ENCODE data around the gene SORCS3.

DNA sequence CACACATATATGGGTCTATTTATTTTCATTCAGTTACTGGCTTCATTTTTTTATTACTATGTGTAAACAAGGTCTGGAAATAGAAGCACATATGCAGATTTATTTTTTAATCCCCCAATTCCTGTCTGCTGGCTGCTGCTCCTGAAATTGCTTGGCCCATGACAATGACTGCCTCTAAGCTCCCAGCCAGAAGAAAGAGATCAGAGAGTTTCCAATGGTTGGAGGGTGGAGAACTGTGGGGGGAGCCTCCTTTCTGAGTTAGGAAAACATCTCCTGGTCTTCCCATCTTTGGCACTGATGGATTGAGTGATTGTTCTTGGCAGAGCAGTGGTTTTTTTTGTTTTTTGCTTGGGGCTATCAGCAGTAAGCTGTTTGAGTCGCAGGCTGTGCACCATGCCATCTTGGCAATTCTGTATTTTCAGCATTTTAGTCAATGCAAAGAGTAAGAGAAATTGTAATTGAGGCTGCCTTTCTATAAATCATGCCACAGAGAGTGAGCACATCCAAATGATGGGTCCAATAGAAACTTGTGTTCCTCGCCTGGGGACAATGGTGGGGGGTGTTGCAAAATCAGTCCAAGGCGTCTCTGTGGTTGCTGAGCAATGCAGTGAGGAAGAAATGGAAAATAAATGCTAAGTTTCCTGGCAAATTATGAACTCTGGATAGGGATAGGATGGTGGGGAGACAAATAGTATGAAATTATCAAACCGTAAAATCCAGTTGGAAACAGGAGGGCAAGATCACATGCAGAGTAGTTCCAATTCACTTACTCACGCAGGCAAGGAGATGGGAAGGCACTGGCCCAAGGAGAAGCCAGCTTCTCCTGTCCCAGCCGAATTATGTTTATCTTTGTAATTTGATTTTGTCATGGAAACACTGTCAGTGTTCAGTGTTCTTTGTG is 382.4 kb downstream of the SORCS3 start:
- TF ChIP-seq CEBPB (IDR thresholded peaks at IDR 0.05; ENCODE audit: low read depth, low read length) = no peak
- no peak for TF ChIP-seq POLR2A (IDR thresholded peaks at IDR 0.05; ENCODE audit: low read depth, low read length)
- TF ChIP-seq, protein P1, sequence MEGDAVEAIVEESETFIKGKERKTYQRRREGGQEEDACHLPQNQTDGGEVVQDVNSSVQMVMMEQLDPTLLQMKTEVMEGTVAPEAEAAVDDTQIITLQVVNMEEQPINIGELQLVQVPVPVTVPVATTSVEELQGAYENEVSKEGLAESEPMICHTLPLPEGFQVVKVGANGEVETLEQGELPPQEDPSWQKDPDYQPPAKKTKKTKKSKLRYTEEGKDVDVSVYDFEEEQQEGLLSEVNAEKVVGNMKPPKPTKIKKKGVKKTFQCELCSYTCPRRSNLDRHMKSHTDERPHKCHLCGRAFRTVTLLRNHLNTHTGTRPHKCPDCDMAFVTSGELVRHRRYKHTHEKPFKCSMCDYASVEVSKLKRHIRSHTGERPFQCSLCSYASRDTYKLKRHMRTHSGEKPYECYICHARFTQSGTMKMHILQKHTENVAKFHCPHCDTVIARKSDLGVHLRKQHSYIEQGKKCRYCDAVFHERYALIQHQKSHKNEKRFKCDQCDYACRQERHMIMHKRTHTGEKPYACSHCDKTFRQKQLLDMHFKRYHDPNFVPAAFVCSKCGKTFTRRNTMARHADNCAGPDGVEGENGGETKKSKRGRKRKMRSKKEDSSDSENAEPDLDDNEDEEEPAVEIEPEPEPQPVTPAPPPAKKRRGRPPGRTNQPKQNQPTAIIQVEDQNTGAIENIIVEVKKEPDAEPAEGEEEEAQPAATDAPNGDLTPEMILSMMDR (conservative IDR thresholded peaks at IDR 0.05; ENCODE audit: low read depth, low read length) = no peak
- no peak for TF ChIP-seq MAFK (IDR thresholded peaks at IDR 0.05; ENCODE audit: low read depth, low read length)
- no peak for TF ChIP-seq FOS (IDR thresholded peaks at IDR 0.05; ENCODE audit: low read depth, low read length)

Measured in IMR-90 (cell line).